BE2C (cell line): ENCODE measurements around the gene MRPL1.
"Not testable (repeated sequence)": the region's sequence is repeated elsewhere in the genome, so short reads cannot be mapped to it uniquely, and the experiment has no call there.

Experiments used
- DNase-seq: peaks from one replicate; pipeline ENCODE4 v3.0.0-alpha.2; 2020
- H3K27me3 ChIP-seq: fragments of 250-450 bp; sonication (Bioruptor Pico); 2 replicates; pipeline ENCODE4 v1.5.1; 2020; ENCODE audit warnings: mild to moderate bottlenecking
- H3K36me3 ChIP-seq: fragments of 250-450 bp; sonication (Bioruptor Pico); 2 replicates; pipeline ENCODE4 v1.5.1; 2020; ENCODE audit warnings: mild to moderate bottlenecking
- H3K4me1 ChIP-seq: fragments of 250-450 bp; sonication (Bioruptor Pico); 2 replicates; pipeline ENCODE4 v1.5.1; 2020
- H3K4me3 ChIP-seq: 2 replicates; pipeline ENCODE4 v1.5.1; 2011; ENCODE audit warnings: low read depth, low read length
- H3K9me3 ChIP-seq: fragments of 250-450 bp; sonication (Bioruptor Pico); 2 replicates; pipeline ENCODE4 v1.5.1; 2020
- CTCF ChIP-seq: IDR thresholded peaks from 2 replicates; pipeline ENCODE4 v1.5.1; 2012; ENCODE audit warnings: mild to moderate bottlenecking, low read depth, low read length

The MRPL1 gene

GRCh38 chr4:77856152-77856551, 6.5 kb upstream of the MRPL1 start:
- no peak for DNase-seq
- Histone ChIP-seq H3K36me3 (no peaks in the 10 kb centered on the region), H3K4me3 (no peak overlapping the region), H3K9me3 (no peaks in the 10 kb centered on the region), H3K27me3 (no peaks in the 10 kb centered on the region), H3K4me1 (no peaks in the 10 kb centered on the region)
- no peak for TF ChIP-seq CTCF

DNA sequence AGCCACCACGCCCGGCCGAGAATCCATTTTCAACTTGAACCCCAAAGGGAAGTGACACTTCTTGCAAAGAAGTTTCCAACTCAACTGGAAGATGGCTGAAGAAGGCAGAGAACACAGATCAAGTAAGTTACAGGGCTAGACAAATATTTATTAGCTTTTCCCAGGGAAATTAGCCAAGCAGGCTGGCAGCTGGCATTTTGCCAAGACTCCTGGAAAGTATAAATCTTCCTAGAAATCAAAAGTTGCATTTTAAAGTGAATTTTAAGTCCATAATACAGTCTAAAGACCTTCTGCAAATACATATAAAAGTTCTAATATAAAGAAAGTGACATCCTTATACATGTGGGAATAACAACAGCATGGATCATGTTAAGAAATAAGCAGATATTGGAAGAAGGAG, 3.4 kb upstream of the MRPL1 start:
- no peaks in the 10 kb centered on the region for H3K9me3 ChIP-seq
- H3K4me3 ChIP-seq, result no peak overlapping the region
- no peak for TF ChIP-seq CTCF
- no peaks in the 10 kb centered on the region for H3K4me1 ChIP-seq
- H3K36me3 ChIP-seq, result no peaks in the 10 kb centered on the region
- DNase-seq, result no peak
- H3K27me3 ChIP-seq, result no peaks in the 10 kb centered on the region

- no peaks in the 10 kb centered on the region for H3K4me1 ChIP-seq
- no peaks in the 10 kb centered on the region for H3K36me3 ChIP-seq
- DNase-seq, result no peak
- no peaks in the 10 kb centered on the region for H3K27me3 ChIP-seq
- no peaks in the 10 kb centered on the region for H3K9me3 ChIP-seq
- peak overlapping the region; percentile 89 for H3K4me3 ChIP-seq
- TF ChIP-seq CTCF, result no peak
Measured at GRCh38 chr4:77861495-77861894, 1.1 kb upstream of the MRPL1 start.

- H3K36me3 ChIP-seq, H3K4me1 ChIP-seq, H3K9me3 ChIP-seq, H3K27me3 ChIP-seq, DNase-seq: not testable (repeated sequence)
- peak overlapping the region; percentile 89 for H3K4me3 ChIP-seq
Measured at GRCh38 chr4:77863341-77863740, 711 bp downstream of the MRPL1 start.

GRCh38 chr4:77865259-77865658, 2.6 kb downstream of the MRPL1 start:
- Histone ChIP-seq H3K9me3 (no peaks in the 10 kb centered on the region), H3K4me1 (peaks cover 8% of the 10 kb centered on the region; the same call in 1 of the 2 replicates), H3K36me3 (peaks cover 7% of the 10 kb centered on the region), H3K27me3 (no peaks in the 10 kb centered on the region), H3K4me3 (no peak overlapping the region)
- DNase-seq, result no peak
- TF ChIP-seq CTCF, result no peak

DNA sequence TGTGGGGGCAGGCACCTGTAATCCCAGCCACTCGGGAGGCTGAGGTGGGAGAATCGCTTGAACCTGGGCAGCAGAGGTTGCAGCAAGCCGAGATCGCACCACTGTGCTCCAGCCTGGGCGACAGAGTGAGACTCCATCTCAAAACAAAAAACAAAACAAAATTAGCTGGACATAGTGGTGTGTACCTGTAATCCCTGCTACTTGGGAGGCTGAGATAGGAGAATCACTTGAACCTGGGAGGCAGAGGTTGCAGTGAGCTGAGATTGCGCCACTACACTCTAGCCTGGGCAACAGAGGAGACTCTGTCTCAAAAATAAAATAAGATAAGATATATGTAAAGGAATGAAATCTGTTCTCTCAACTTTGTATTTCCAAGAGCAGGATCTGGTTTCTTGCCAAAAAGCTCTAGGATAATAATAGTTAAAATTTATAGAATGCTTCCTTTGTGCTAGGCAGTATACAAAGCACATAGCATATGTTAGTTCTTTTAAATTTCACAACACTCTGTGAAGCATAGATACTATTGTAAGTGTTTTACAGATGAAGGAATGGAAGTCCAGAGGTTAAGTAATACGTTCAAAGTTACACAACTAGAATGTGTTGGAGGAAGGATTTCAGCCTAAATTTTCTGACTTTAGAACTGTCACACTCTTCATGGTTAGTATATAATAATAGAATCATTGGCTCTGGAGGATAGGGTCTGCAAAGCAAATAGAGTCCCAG, 10.3 kb downstream of the MRPL1 start:
- Histone ChIP-seq H3K36me3 (peaks cover 38% of the 10 kb centered on the region), H3K9me3 (no peaks in the 10 kb centered on the region), H3K27me3 (no peaks in the 10 kb centered on the region), H3K4me1 (peaks cover 8% of the 10 kb centered on the region; the same call in 1 of the 2 replicates), H3K4me3 (no peak overlapping the region)
- TF ChIP-seq CTCF, result no peak
- DNase-seq, result no peak
